GM18870 (cell line): ENCODE measurements around the gene ATP2B1.
A peak's percentile ranks its signal among the peaks of the same experiment; 100 is the strongest.
"Not testable (repeated sequence)": the region's sequence is repeated elsewhere in the genome, so short reads cannot be mapped to it uniquely, and the experiment has no call there.

ENCODE experiments used
- ATAC-seq: cut with Tn5 transposase; IDR thresholded peaks from one replicate; pipeline ENCODE4 v1.9.1; 2021; ENCODE audit warnings: moderate library complexity; ENCODE audit not compliant: unreplicated experiment

ATP2B1 gene

GRCh38 chr12:89717759-89718523, 9.3 kb upstream of the ATP2B1 start:
- no peak for ATAC-seq

DNA sequence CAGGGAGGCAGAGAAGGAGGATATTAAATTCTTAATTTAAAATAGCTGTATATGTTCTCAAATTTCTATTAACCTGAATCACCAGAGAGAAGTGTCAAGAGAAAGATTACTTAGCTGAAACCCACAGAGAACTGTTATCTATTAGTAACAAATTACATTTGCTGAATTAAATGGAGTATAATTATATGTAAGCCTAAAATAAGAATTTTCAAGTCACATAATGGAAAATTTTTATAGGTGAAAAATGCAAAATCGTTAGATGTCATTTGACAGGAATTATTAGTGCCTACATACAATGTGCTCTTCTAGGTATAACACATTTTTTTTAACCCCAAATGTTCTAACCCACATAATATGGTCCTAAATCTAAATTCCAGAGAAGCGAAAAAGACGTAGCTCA, 4.1 kb upstream of the ATP2B1 start:
- ATAC-seq: no peak

GRCh38 chr12:89710873-89711750, 2.5 kb upstream of the ATP2B1 start:
- ATAC-seq: no peak

- ATAC-seq: peak; percentile 4
These were observed 1.6 kb upstream of the ATP2B1 start for GRCh38 chr12:89709995-89710872.

- peak; percentile 47 for ATAC-seq
These were observed 738 bp upstream of the ATP2B1 start for GRCh38 chr12:89709157-89709994.

DNA sequence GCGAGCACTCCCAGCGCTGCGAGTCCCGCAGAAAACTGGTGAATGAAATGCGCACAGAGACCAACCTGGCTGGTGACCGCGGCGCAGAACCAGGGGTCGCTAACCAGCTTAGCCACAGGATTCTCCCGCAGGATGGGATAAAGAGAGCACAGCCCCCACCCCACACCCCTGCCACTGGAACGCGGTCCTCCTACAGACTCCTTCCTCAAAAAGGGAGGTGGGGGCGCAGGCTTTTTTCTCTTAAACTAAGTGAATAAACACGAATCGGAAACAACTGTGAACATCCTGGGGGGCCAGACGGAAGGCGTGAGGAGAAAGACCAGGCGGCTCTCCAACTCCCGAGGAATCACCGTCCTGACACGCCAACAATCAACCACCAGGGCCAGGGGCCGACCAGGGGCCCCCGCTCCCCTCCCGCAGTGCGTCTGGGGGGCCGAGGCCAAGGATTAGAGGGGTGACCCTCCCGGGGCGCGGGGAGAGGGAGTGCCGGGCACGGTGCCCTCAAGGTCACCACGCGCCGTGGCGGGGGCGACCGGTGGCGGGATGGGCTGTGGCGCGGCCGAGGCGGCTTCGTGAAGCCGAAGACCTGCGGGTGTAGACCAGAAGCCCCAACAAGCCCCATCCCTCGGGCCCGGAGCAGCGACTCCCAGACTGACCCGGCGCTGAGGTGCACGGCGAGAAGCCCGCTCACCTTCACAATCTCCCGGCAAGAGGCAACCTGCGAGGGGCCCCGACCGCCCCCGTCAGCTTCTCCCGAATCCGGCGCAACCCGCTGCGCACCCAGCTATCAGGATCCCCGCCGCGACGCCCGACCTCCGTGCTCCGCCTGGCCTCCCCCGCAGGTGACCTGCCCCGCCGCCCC, 704 bp downstream of the ATP2B1 start:
- no peak for ATAC-seq

DNA sequence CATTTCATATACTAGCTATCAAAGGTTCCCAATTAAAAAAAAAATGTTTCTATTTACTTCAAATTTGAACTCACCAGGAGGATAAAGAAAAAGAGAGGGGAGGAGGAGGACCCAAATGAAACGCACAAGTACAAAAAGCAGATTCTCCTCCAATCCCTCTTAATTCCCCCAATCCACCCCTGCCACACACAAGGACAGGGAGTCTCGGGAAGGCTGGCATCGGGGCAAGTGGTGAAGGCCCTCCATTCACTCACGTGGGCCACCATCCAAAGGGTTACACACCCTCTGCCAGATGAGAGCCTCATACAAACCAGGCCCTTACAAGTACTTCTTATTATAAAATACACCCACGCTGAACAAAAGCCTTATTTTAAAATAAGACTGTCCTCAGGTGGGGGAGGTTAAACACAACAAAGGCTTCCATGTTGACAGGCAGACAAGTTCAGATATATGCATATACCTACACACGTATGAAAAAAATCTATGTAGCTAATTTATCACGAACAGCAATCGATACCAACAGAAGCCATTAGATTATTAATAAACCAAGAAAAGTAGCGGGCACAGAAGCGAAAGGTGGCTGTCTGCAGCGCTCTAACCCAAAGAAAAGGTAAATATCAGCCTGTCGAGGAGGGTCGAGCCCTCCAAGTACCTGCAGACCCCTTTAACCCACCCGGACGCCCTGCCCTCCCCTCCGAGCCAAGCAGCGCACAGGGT, 1.5 kb downstream of the ATP2B1 start:
- no peak for ATAC-seq

GRCh38 chr12:89706551-89706950, 2.1 kb downstream of the ATP2B1 start:
- ATAC-seq: no peak

- ATAC-seq: no peak
These were observed 4.2 kb downstream of the ATP2B1 start for GRCh38 chr12:89704457-89704856.

DNA sequence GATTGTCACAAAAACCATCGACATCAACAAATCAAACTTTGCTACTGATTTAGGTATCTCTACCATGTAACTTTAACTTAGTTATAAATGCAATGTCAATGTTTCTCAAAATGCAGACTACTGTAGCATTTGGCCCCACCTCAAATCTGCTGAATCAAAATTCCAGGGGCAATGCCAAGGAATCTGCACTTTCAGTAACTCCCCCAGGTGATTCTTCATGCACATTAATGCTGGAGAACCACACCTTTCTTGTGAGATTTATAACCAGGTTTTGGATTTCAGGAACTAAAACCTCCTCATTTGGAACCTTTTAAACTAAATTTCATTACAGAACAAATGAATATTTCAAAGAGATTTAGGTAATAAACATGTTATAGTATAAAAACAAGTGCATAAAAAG, 4.9 kb downstream of the ATP2B1 start:
- no peak for ATAC-seq

GRCh38 chr12:89702503-89702902, 6.1 kb downstream of the ATP2B1 start:
- ATAC-seq: no peak

DNA sequence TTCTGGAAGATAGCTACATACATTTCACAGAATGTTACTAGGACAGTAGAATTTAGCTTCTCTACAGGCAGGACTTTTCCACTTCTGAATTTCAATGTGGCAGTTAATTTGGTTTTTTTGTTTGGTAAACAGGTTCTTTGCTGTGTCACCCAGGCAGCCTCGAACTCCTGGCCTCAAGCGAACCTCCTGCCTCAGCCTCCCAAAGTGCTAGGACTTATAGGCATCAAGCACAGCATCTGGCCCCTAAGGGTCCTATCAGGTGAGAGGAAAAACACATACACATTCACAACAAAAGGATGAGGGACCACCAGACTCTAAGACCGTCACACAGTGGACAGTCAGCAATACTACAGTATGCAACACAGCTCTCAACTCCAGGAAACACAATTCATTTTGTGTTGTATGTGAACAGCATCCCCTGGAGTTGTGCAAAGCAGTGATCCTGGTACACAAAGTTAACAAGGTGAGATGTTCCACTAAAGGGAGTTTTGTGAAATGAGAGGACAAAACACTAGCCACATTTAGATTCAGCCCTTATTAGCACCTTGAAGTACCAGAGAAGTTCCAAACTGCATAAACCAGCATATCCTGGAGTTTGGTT, 6.9 kb downstream of the ATP2B1 start:
- ATAC-seq: no peak

- ATAC-seq: no peak
These were observed 8.3 kb downstream of the ATP2B1 start for GRCh38 chr12:89700191-89700810.

DNA sequence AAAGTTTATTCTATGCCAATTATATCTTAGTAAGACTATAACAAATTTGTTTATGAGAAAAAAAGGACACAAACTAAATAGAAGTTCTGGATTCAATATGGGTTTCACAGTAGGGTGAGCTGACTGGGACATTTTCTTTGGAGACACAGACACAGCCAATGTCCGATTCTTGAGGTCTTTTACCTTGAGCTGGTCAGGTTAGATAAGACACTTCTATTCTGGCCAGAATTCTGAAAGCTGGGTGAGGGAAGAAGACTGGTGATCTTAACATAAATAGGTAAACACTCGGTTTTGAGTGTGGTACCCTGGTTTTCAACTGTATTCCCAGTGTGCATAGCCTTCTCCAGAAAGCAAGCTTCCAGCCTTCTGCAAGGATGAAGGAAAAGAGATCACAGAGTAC, 10.0 kb downstream of the ATP2B1 start:
- ATAC-seq: no peak

GRCh38 chr12:89697728-89698127, 10.9 kb downstream of the ATP2B1 start:
- not testable (repeated sequence) for ATAC-seq

- ATAC-seq: no peak
These were observed 11.3 kb downstream of the ATP2B1 start for GRCh38 chr12:89697296-89697695.

DNA sequence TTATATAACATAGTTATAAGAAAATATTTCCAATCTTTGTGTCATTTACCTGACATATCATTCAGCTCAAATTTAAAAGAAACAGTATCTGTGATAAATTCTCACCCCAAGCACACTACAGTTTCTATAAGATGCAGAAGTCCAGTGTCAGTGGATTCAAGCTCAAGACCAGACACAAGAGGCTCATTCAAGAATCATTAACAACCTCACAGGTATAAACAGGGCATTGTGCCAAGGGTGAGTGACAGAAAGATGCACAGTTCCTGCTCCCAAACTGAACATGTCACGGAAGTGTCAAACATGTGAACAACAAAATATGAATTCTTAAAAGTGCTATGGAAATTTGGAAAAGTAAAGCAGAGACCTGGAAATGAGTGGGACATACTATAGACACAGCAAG, 12.8 kb downstream of the ATP2B1 start:
- ATAC-seq: peak; percentile 56

GRCh38 chr12:89695100-89695499, 13.5 kb downstream of the ATP2B1 start:
- ATAC-seq: no peak
